Keratinocyte (primary cell): Measurements from ENCODE around the gene WDR76. TPM values are rescaled to one million over a fixed set of nuclear protein-coding genes. Genes with fewer than 3 reads are reported as not detected.

Experiments used
- DNase-seq: peaks from one replicate; pipeline ENCODE4 v3.0.0-alpha.2; 2011; ENCODE audit warnings: low read depth, missing footprints, low spot score
- FAIRE-seq: peaks from 2 replicates; lab custom pipeline; 2011; peaks lifted over from hg19 to GRCh38; lab: Jason Lieb, UNC
- H2AFZ ChIP-seq: 2 replicates; pipeline ENCODE4 v1.6.0; 2012; ENCODE audit warnings: low read length, control low read depth, inconsistent platforms; ENCODE audit not compliant: control insufficient read depth
- H3K27ac ChIP-seq: 2 replicates; pipeline ENCODE4 v1.5.1; 2011; ENCODE audit warnings: low read length; ENCODE audit not compliant: control insufficient read depth, insufficient read depth
- H3K27me3 ChIP-seq: 3 replicates; pipeline ENCODE4 v1.6.0; 2011; ENCODE audit warnings: low read length; ENCODE audit not compliant: control insufficient read depth, insufficient read depth; ENCODE audit errors: extremely low read depth
- H3K36me3 ChIP-seq, 2 experiments: 2 replicates in 1 of 2; 3 replicates in 1 of 2; pipeline ENCODE4 v1.5.1; 2011; ENCODE audit warnings: low read length in 2 of 2, mild to moderate bottlenecking in 1 of 2; ENCODE audit not compliant: control insufficient read depth in 2 of 2, insufficient read depth in 2 of 2; ENCODE audit errors: extremely low read depth in 1 of 2
- H3K4me1 ChIP-seq: 3 replicates; pipeline ENCODE4 v1.5.1; 2011; ENCODE audit warnings: low read length; ENCODE audit not compliant: control insufficient read depth, insufficient read depth; ENCODE audit errors: extremely low read depth
- H3K4me2 ChIP-seq: 3 replicates; pipeline ENCODE4 v1.6.0; 2011; ENCODE audit warnings: low read depth, low read length; ENCODE audit not compliant: control insufficient read depth, insufficient read depth; ENCODE audit errors: extremely low read depth
- H3K4me3 ChIP-seq, 3 experiments: fragments of 200-600 bp in 1 of 3; sonication (generic) in 1 of 3; 2 replicates in 2 of 3; 3 replicates in 1 of 3; pipeline ENCODE4 v1.5.1; 2011 to 2016; ENCODE audit warnings: low read length in 3 of 3, mild to moderate bottlenecking in 3 of 3, control low read depth in 2 of 3, inconsistent platforms in 1 of 3, low read depth in 1 of 3, mixed read lengths in 1 of 3, mixed run types in 1 of 3, moderate library complexity in 1 of 3; ENCODE audit not compliant: control insufficient read depth in 2 of 3, insufficient read depth in 2 of 3; ENCODE audit errors: extremely low read depth in 1 of 3
- H3K79me2 ChIP-seq: 2 replicates; pipeline ENCODE4 v1.6.0; 2012; ENCODE audit warnings: low read length; ENCODE audit not compliant: control insufficient read depth, insufficient read depth
- H3K9ac ChIP-seq: 3 replicates; pipeline ENCODE4 v1.6.0; 2011; ENCODE audit warnings: low read length; ENCODE audit not compliant: control insufficient read depth, insufficient read depth; ENCODE audit errors: extremely low read depth
- H3K9me1 ChIP-seq: 3 replicates; pipeline ENCODE4 v1.6.0; 2011; ENCODE audit warnings: low read length; ENCODE audit not compliant: control insufficient read depth, insufficient read depth; ENCODE audit errors: extremely low read depth
- H3K9me3 ChIP-seq: 2 replicates; pipeline ENCODE4 v1.5.1; 2012; ENCODE audit warnings: low read depth, low read length; ENCODE audit not compliant: control insufficient read depth
- H4K20me1 ChIP-seq: 3 replicates; pipeline ENCODE4 v1.6.0; 2011; ENCODE audit warnings: low read length; ENCODE audit not compliant: control insufficient read depth, insufficient read depth; ENCODE audit errors: extremely low read depth
- CTCF ChIP-seq, 3 experiments: IDR thresholded peaks in 1 of 3; conservative IDR thresholded peaks in 1 of 3; optimal IDR thresholded peaks in 1 of 3; 2 replicates in 2 of 3; 3 replicates in 1 of 3; pipeline versions ENCODE3 to v1.5.1; 2011; ENCODE audit warnings: low read length in 3 of 3, mild to moderate bottlenecking in 3 of 3, moderate library complexity in 2 of 3, control low read depth in 1 of 3, inconsistent platforms in 1 of 3; ENCODE audit not compliant: insufficient read depth in 2 of 3; ENCODE audit errors: extremely low read depth in 1 of 3
- EZH2 ChIP-seq: IDR thresholded peaks from one replicate; pipeline ENCODE4 v1.6.1; 2012; ENCODE audit warnings: inconsistent platforms, mild to moderate bottlenecking, low read length, moderate library complexity
- dilution Hi-C: fragments of 300-500 bp; cut with MboI; formaldehyde crosslinking; loops from one replicate; pipeline ENCODE4 v1.7.0; 2020; ENCODE audit warnings: low sequenced_read_pairs; ENCODE audit not compliant: extremely low pct_ligation_motif_present
- polyA plus RNA-seq, 5 experiments: library from polyadenylated mRNA; depleted of rRNA in 3 of 5; stranded (reverse) in 3 of 5; stranded (forward) in 1 of 5; unstranded in 1 of 5; fragments of >200 nt; gene quantifications; 1 replicate in 1 of 5; 2 replicates in 3 of 5; 3 replicates in 1 of 5; pipeline versions ENCODE4 v1.2.1 to v1.2.3, GENCODE V29; 2011 to 2012; ENCODE audit warnings: missing spikeins in 2 of 5, low read depth in 1 of 5, low replicate concordance in 1 of 5

WDR76 gene
- polyA plus RNA-seq, 1 donor (not counting 4 experiments of a cell fraction or from before 2014, with no cell fraction given) = 4.7 TPM

GRCh38 chr15:43896543-43896942 lies 69.7 kb downstream of the WDR76 start:
- no peak overlapping the region for H3K4me3 ChIP-seq
- dilution Hi-C loops = no loop called here
- no peaks in the 10 kb centered on the region for H3K9me1 ChIP-seq
- H2AFZ ChIP-seq = no peak overlapping the region
- FAIRE-seq (no peak), DNase-seq (no peak)
- H3K4me2 ChIP-seq = no peak overlapping the region
- no peak overlapping the region for H3K27ac ChIP-seq
- no peaks in the 10 kb centered on the region for H4K20me1 ChIP-seq
- H3K9me3 ChIP-seq = no peaks in the 10 kb centered on the region
- no peaks in the 10 kb centered on the region for H3K4me1 ChIP-seq
- no peaks in the 10 kb centered on the region for H3K27me3 ChIP-seq
- no peaks in the 10 kb centered on the region for H3K79me2 ChIP-seq
- no peak overlapping the region for H3K9ac ChIP-seq
- H3K36me3 ChIP-seq = peaks cover 6 to 10% of the 10 kb centered on the region in 2 experiments
- no peak for TF ChIP-seq EZH2
- no peak for TF ChIP-seq CTCF (optimal IDR thresholded peaks at IDR 0.05 in 1 of 3, IDR thresholded peaks at IDR 0.05 in 1 of 3, conservative IDR thresholded peaks at IDR 0.05 in 1 of 3; ENCODE audit: extremely low read depth in 1 of 3, insufficient read depth in 2 of 3, low read length in 3 of 3)

- H3K9ac ChIP-seq = no peak overlapping the region
- H3K27me3 ChIP-seq = no peaks in the 10 kb centered on the region
- dilution Hi-C loops = no loop called here
- no peak overlapping the region for H3K4me2 ChIP-seq
- H3K9me3 ChIP-seq = no peaks in the 10 kb centered on the region
- no peak overlapping the region for H3K4me3 ChIP-seq
- TF ChIP-seq EZH2 (no peak), CTCF (optimal IDR thresholded peaks at IDR 0.05 in 1 of 3, IDR thresholded peaks at IDR 0.05 in 1 of 3, conservative IDR thresholded peaks at IDR 0.05 in 1 of 3; ENCODE audit: extremely low read depth in 1 of 3, insufficient read depth in 2 of 3, low read length in 3 of 3) (no peak)
- H2AFZ ChIP-seq = no peak overlapping the region
- DNase-seq (no peak), FAIRE-seq (no peak)
- H3K27ac ChIP-seq = no peak overlapping the region
- peaks cover 6 to 11% of the 10 kb centered on the region in 2 experiments for H3K36me3 ChIP-seq
- no peaks in the 10 kb centered on the region for H3K9me1 ChIP-seq
- no peaks in the 10 kb centered on the region for H4K20me1 ChIP-seq
- no peaks in the 10 kb centered on the region for H3K79me2 ChIP-seq
- H3K4me1 ChIP-seq = no peaks in the 10 kb centered on the region
Measured at GRCh38 chr15:43898891-43899290, 72.1 kb downstream of the WDR76 start.
